Caco-2 (cell line): Measurements from ENCODE around the gene PHLDB1. TPM values are rescaled to one million over a fixed set of nuclear protein-coding genes. Genes with fewer than 3 reads are reported as not detected.

Experiments
- BruUV-seq: library from RNA; stranded (reverse); fragments of 400-500 nt; replicated peaks from 2 replicates; lab custom pipeline; 2021; lab: Mats Ljungman, UMichigan
- CTCF ChIA-PET: fragments of 300-600 bp; sonication (Branson Sonifier 250); formaldehyde crosslinking; loops from one replicate; lab custom pipeline; 2022; ENCODE audit warnings: antibody characterized with exemption; lab: Charles Lee
- POLR2A ChIA-PET: fragments of 300-600 bp; sonication (Branson Sonifier 250); formaldehyde crosslinking; loops from one replicate; lab custom pipeline; 2022; ENCODE audit warnings: antibody characterized with exemption; lab: Charles Lee
- DNase-seq, 2 experiments: peaks; one replicate each; pipeline versions ENCODE4 v3.0.0 to v3.0.0-alpha.2; 2020 to 2022
- H3K27me3 ChIP-seq: replicated peaks from 2 replicates; pipeline ENCODE4 v1.6.0; 2011; ENCODE audit warnings: low read length; ENCODE audit not compliant: control insufficient read depth, insufficient read depth
- H3K36me3 ChIP-seq: 2 replicates; pipeline ENCODE4 v1.5.1; 2011; ENCODE audit warnings: low read length; ENCODE audit not compliant: control insufficient read depth, insufficient read depth
- H3K4me1 ChIP-seq: fragments of 250-450 bp; sonication (Bioruptor Pico); 2 replicates; pipeline ENCODE4 v1.5.1; 2020; ENCODE audit warnings: mild to moderate bottlenecking
- H3K4me3 ChIP-seq: 2 replicates; pipeline ENCODE4 v1.5.1; 2011; ENCODE audit warnings: low read depth, mild to moderate bottlenecking, control low read depth, low read length
- H3K9me3 ChIP-seq: fragments of 250-450 bp; sonication (Bioruptor Pico); 2 replicates; pipeline ENCODE4 v1.5.1; 2020; ENCODE audit warnings: mild to moderate bottlenecking, moderate library complexity
- H3K27ac Mint-ChIP-seq: one replicate; pipeline ENCODE4 v1.8.0; 2022; ENCODE audit warnings: mixed read lengths; ENCODE audit not compliant: unreplicated experiment
- H3K27me3 Mint-ChIP-seq: one replicate; pipeline ENCODE4 v1.8.0; 2022; ENCODE audit warnings: mixed read lengths; ENCODE audit not compliant: insufficient read depth, unreplicated experiment
- H3K36me3 Mint-ChIP-seq: one replicate; pipeline ENCODE4 v1.8.0; 2022; ENCODE audit warnings: mild to moderate bottlenecking, mixed read lengths; ENCODE audit not compliant: insufficient read depth, unreplicated experiment
- H3K4me1 Mint-ChIP-seq: one replicate; pipeline ENCODE4 v1.8.0; 2022; ENCODE audit warnings: low read depth, mixed read lengths; ENCODE audit not compliant: unreplicated experiment
- H3K4me3 Mint-ChIP-seq: one replicate; pipeline ENCODE4 v1.8.0; 2022; ENCODE audit warnings: mild to moderate bottlenecking, moderate library complexity, mixed read lengths; ENCODE audit not compliant: unreplicated experiment
- H3K9me3 Mint-ChIP-seq: one replicate; pipeline ENCODE4 v1.8.0; 2022; ENCODE audit warnings: mixed read lengths; ENCODE audit not compliant: unreplicated experiment
- CTCF ChIP-seq, 2 experiments: fragments of 200-600 bp in 1 of 2; IDR thresholded peaks; 1 replicate in 1 of 2; 2 replicates in 1 of 2; pipeline versions ENCODE4 v1.5.1 to v1.8.0; 2011 to 2022; ENCODE audit warnings: antibody characterized with exemption in 1 of 2, control low read depth in 1 of 2, inconsistent platforms in 1 of 2, low read depth in 1 of 2, low read length in 1 of 2, mild to moderate bottlenecking in 1 of 2, moderate library complexity in 1 of 2; ENCODE audit not compliant: insufficient read depth in 1 of 2, severe bottlenecking in 1 of 2, unreplicated experiment in 1 of 2
- intact Hi-C: fragments of 100-400 bp; cut with micrococcal nuclease; formaldehyde crosslinking; loops from one replicate; pipeline ENCODE4 v1.10.0; 2022; ENCODE audit not compliant: unreplicated experiment
- total RNA-seq: library from RNA; stranded (reverse); gene quantifications from 2 replicates; pipeline ENCODE4 v1.2.3, GENCODE V29; 2022

PHLDB1 gene
- total RNA-seq, 1 experiment from 2014 or later: 72.1 TPM

- intact Hi-C loops: loop anchor here (10.0 kb wide), 1 partner anchor 513 kb away; no protein-coding TSS in a partner anchor
- Mint-ChIP-seq H3K27ac (peak overlapping the region; percentile 9), H3K4me3 (no peak overlapping the region), H3K4me1 (peaks cover 11% of the 10 kb centered on the region), H3K9me3 (no peaks in the 10 kb centered on the region), H3K27me3 (no peaks in the 10 kb centered on the region), H3K36me3 (peaks cover 13% of the 10 kb centered on the region)
- H3K9me3 ChIP-seq: no peaks in the 10 kb centered on the region
- TF ChIP-seq CTCF (IDR thresholded peaks at IDR 0.05; ENCODE audit: insufficient read depth in 1 of 2, low read depth in 1 of 2, low read length in 1 of 2, severe bottlenecking in 1 of 2, unreplicated experiment in 1 of 2): no peak
- no peak overlapping the region for H3K4me3 ChIP-seq
- no peaks in the 10 kb centered on the region for H3K27me3 ChIP-seq
- no peak for DNase-seq
- ChIA-PET POLR2A (no interaction called here), CTCF (interaction anchor here (0.5 to 3.3 kb wide), 10 partner anchors 12 to 210 kb away, joined by 3 to 21 read pairs (median 5); partner anchors contain the start of genes ARCN1, PHLDB1 and TREH)
- H3K4me1 ChIP-seq: peaks cover 32% of the 10 kb centered on the region
- H3K36me3 ChIP-seq: no peaks in the 10 kb centered on the region
- BruUV-seq: TSS peak; percentile 22
Measured at GRCh38 chr11:118657709-118658428, 50.5 kb downstream of the PHLDB1 start.

GRCh38 chr11:118658429-118659313 is 51.3 kb downstream of the PHLDB1 start:
- no peaks in the 10 kb centered on the region for H3K27me3 ChIP-seq
- Mint-ChIP-seq H3K36me3 (peaks cover 12% of the 10 kb centered on the region), H3K27me3 (no peaks in the 10 kb centered on the region), H3K9me3 (no peaks in the 10 kb centered on the region), H3K27ac (peak overlapping the region; percentile 43), H3K4me3 (no peak overlapping the region), H3K4me1 (peaks cover 11% of the 10 kb centered on the region)
- BruUV-seq: no TSS peak
- POLR2A ChIA-PET: interaction anchor here (1.0 kb wide), 1 partner anchor 132 kb away, joined by 3 read pairs; the partner anchor contains the start of gene DDX6
- H3K36me3 ChIP-seq: no peaks in the 10 kb centered on the region
- intact Hi-C loops: loop anchor here (1.0 to 10.0 kb wide), 6 partner anchors 37 to 514 kb away; partner anchors contain the start of genes PHLDB1 and UPK2
- CTCF ChIA-PET: interaction anchor here (0.5 to 3.3 kb wide), 14 partner anchors 11 to 308 kb away, joined by 3 to 21 read pairs (median 5); partner anchors contain the start of genes ARCN1, PHLDB1 and TREH
- H3K4me1 ChIP-seq: peaks cover 37% of the 10 kb centered on the region
- DNase-seq: peak; percentile 47 to 54
- no peaks in the 10 kb centered on the region for H3K9me3 ChIP-seq
- no peak overlapping the region for H3K4me3 ChIP-seq
- TF ChIP-seq CTCF (IDR thresholded peaks at IDR 0.05; ENCODE audit: insufficient read depth in 1 of 2, low read depth in 1 of 2, low read length in 1 of 2, severe bottlenecking in 1 of 2, unreplicated experiment in 1 of 2): peak; percentile 25 to 41
